ENCODE results near the gene SYT15. TPM values are rescaled to one million over a fixed set of nuclear protein-coding genes. Genes with fewer than 3 reads are reported as not detected.
"Not testable (repeated sequence)": the region's sequence is repeated elsewhere in the genome, so short reads cannot be mapped to it uniquely, and the experiment has no call there.

The SYT15 gene
- total RNA-seq, 1 donor from 2014 or later, result 0.03 TPM

DNA sequence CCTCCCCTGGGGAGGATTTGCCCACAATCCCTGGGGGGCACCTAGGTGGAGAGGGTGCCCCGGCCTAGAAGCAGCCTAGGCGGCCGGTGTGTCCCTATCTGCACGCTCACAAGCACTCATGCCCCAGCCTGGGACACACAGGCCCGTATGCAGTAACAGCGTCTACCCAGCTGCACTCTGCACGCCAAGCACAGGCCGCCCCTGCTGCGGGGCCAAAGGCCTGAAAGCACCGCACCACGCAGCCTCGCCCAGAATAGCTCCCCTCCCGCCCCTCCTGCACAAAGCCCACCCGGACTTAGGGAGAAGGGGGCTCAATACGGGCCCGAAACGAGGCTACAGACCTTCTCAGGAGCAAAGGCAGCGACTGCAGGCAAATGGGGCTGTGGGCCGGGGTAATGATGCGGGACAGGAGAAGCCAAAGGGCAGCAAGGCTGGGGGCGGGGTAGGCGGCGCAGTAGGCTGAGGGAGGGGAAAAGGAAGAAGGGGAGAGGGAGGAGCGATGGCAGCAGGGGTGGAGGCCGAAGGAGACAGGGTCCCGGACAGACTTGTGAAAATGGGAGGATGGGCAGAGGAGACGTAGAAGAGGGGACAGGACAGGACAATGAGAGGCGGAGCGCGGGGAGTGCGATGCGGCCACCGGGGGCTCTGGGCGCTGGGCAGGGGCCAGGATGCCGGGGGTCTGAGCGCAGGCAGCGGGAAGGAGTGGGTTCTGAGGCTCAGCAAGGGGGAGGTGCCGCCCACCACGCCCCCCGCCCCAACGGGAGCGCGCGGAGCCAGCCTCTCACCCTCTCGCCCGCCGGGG is 23.0 kb upstream of the SYT15 start:
- DNase-seq (ENCODE audit: low read depth), result no peak

GRCh38 chr10:46556515-46557318 is 22.2 kb upstream of the SYT15 start, which contains the start of gene GPRIN2:
Gene GPRIN2, minus strand, starts transcription at chr10:46556658. Its CDS starts 5,922 bp downstream, at chr10:46550736.
- DNase-seq (ENCODE audit: low read depth), result no peak

DNA sequence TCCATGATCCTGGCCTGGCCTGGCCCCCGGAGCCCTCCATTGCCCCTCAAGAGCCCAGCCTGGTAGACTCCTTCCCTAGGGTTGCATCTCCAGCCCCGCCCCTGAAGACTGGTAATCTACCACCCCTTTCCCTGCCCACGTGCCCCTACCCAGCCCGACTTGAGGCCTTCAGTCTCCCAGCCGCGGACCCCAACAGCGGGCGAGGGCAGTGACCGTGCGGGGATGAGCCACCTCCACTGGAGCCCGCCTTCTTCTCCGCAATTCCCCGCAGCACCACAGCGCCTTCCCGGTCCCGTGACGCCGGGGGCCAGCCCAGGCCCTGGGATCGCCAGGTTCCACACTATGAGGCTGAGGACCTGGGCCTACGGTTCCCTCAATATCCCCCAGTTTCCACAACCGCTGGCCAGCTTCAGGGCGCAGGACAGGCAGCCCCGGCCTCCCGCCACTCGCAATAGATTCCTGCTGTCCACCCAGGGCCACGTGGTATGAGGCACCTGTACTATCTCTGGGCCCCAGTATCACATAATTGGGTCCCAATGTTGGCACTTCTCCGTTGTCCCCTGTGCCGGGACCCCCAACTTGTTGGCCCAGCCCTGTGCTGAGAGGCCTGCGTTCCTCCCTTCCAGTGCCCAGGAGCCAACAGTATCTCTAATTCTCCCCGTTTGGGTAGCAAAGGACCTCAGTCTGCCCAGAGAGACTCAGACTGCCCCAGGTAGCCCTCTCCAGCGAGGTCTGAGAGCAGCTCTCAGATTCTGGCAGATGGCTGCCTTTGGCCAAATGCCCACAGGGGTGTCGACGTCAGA is 21.4 kb upstream of the SYT15 start:
- DNase-seq (ENCODE audit: low read depth), result no peak

- DNase-seq (ENCODE audit: low read depth), result no peak
These were observed 20.9 kb upstream of the SYT15 start for GRCh38 chr10:46558122-46558391.

DNA sequence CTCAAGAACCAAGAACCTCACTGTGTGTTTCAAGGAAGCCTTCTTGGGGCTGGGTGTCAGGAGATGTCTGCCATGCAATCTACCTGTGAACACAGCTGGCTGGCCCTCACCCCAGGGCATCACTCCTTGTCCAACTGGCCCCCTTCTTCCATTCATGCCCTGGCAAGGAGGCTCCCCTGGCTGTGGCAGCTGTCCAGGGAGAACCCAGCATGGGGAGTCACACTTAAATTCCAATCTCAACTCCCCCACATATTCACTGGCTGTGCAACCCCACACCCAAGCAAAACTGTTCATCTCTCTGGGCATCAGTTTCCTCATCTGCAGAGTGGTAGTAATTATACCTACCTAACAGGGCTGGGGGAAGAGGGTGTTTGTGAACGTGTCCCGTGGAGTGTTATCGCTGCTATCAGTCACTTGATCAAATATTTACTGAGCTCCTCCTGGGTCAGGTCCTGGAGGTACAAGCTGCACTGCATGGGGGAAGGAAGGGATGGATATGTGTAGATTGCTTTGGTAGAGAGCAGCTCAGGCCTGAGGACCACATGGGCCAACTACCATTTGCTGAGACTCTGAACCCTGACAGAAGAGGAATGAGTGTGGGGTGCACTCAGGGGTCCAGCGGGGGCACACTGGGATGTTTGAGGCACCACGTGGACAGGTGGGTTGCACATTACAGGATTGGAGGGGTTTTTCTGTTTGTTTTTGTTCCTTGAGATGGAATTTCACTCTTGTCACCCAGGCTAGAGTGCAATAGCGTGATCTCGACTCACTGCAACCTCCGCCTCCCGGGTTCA is 20.3 kb upstream of the SYT15 start:
- DNase-seq (ENCODE audit: low read depth), result no peak

DNA sequence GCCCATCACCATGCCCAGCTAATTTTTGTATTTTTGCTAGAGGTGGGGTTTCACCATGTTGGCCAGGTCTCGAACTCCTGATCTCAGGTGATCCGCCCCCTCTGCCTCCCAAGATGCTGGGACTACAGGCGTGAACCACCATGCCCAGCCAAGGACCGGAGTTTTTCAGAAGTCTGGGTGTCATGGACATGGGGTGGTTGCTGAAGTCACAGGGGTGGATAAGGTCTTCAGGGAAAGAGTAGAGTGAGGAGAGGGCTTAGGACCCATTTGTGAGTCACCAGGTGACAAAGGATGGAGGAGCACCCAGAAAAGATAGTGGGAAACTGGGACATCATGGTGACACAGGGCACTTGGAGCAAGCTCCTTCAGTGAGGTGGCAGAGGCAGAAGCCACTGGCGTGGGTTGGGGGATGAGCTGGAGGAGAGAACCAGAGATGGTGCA is 19.7 kb upstream of the SYT15 start:
- no peak for DNase-seq (ENCODE audit: low read depth)

GRCh38 chr10:46560381-46560780 is 18.5 kb upstream of the SYT15 start:
- DNase-seq (ENCODE audit: low read depth), result no peak

DNA sequence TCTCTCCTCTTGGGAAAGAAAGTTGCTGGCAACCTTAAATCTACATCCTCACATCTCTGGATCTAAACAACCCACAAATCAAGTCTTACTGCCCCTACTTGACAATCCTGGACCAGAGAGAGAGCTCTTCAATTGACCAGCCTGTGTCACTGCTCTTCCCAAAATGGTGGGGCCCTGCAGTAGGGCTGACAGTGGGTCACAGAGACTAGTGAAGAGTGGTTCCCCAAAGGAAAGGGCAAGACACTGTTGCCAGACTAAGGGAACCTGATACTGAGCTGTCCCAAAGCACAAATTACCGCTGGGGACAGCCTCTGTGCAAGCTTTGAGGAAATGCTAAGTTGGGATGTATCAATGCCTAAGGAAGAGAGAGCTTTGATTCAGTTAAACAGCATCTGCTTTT is 18.0 kb upstream of the SYT15 start:
- no peak for DNase-seq (ENCODE audit: low read depth)

DNA sequence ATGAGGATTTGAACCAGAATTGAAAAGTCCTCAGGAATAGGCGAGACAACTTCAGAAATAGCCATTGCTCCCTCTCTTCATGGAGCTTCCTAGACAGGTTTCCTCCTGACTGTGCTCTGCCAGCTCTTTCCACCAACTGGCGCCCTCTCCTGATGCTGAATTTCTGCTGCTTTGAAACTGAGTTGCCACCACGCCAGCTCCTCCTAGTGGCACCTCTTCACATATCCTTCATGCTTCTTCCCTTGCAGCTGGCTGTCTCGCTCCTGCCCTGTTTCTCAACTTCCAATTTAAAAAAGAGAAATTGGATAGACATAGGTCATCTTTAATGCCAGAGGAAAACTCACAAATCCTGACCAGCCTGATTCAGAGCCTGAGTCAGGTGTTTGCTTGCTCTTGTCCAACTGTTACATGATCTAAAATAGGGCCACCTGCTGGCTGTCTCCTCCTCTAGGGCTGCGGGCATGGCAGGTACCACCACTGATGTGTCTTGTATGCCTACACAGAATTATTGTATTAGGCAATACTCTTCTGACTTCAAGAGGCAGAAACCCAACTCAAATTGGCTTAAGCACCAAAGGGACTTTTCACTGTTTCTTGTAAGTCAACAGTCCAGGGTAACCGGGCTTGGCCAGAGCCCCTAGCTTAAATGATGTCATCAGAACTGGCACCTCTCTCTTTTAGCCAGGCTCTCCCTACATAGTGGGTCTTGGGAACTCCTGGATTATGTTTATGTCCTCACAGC is 13.2 kb upstream of the SYT15 start:
- peak; percentile 70 for DNase-seq (ENCODE audit: low read depth)

- DNase-seq (ENCODE audit: low read depth), result not testable (repeated sequence)
These were observed 11.8 kb upstream of the SYT15 start for GRCh38 chr10:46567151-46567550.

DNA sequence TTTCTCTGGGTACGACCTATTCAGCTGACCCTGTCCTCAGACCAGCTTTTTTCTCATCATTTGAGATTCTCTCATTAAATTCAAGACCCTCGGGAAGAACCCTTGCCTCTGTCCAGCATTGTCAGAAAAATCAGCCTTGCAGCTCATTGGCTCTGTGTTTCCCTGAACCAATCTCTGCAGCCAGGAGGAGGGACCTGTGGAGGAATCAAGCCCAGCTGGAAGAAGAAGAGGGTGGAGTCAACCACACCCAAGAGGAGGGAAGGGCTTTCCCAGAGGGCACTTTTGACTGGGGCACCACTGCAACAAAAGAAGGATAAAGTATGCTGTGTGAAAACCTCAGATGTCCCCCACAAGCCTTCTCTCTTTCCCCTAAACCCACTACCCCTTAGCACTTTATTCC is 8.3 kb upstream of the SYT15 start:
- DNase-seq (ENCODE audit: low read depth), result not testable (repeated sequence)

DNA sequence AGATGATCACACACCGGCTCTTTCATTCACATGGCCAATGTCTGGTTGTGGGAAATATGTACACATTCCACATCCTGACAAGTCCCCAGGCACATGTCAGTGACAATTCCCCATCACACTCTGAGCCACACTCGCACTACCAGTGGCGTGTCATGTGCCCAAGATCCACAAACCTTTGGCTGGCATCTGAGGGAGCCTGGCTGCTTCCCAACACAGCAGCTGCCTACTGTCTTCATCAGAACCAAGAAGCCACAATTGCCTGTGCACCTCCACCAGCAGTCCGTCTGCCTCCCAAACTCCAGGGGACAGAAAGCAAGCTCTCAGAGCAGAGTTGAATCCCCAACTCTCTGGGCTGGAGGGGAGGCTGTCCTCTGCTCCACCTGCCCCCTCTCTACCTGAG is 6.2 kb upstream of the SYT15 start:
- DNase-seq (ENCODE audit: low read depth), result peak; percentile 78

- not testable (repeated sequence) for DNase-seq (ENCODE audit: low read depth)
These were observed 5.6 kb upstream of the SYT15 start for GRCh38 chr10:46573314-46573713.

- DNase-seq (ENCODE audit: low read depth), result not testable (repeated sequence)
These were observed 5.0 kb upstream of the SYT15 start for GRCh38 chr10:46573884-46574283.

DNA sequence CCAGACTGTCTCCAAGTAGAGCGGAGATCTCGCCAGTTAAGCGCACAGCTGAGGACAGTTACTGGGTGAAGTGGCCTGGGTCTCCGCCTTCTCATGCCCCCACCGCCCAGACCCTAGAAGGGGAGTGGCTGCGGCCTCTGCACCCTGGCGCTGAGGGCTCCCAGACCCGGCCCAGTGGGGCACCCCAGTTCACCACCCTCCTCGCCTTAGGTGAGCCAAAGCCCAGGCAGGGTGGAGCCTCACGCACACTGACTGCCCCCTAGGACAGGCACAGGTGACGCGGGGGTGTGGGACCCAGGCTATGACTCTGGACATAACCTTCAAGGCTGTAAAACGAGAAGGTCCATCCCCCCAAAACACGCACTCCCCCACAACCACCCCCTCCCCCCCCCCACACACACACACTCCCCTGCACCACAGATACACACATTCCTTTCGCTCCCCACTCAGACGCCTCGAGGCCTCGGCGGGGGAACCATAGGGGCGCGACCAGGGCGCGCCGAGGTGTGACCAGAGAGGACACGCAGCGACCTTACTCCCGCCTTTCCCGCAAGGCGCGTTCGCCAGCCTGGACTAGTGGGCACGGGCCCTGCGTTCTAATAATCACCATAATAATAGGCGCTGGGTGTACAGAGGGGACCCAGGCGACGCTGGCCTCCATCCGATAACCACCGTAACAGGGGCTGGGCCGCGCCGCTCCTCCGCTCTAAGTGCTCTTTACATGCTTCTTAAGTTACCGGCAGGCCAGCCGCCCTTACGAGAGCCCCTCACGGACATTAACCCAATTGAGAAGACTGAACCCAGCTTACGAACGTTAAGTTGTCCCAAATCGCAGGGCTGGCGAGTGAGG is 1.1 kb upstream of the SYT15 start:
- not testable (repeated sequence) for DNase-seq (ENCODE audit: low read depth)

- not testable (repeated sequence) for DNase-seq (ENCODE audit: low read depth)
These were observed 450 bp downstream of the SYT15 start for GRCh38 chr10:46579378-46579777.

GRCh38 chr10:46581997-46582396 is 3.1 kb downstream of the SYT15 start:
- DNase-seq (ENCODE audit: low read depth), result not testable (repeated sequence)

DNA sequence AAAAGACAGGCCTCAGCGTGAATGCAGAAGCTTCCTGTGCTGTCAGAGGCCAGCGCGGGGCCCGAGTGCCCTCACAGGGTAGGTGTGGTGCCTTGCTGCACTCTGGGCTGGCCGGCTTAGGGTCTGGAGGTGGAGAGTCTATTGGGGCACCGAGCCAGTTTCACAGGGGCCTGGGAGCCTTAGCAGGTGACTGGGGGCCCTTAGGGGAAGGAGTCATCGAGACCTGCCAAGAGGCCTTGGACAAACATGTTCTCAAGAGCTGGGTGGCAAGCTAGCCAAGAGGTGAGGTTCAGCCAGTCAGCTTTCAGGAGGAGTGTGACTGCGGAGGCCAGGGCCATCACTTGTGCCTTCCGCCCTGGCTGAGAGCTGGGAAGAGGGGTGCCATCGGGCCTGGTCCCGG is 3.6 kb downstream of the SYT15 start:
- DNase-seq (ENCODE audit: low read depth), result not testable (repeated sequence)

DNA sequence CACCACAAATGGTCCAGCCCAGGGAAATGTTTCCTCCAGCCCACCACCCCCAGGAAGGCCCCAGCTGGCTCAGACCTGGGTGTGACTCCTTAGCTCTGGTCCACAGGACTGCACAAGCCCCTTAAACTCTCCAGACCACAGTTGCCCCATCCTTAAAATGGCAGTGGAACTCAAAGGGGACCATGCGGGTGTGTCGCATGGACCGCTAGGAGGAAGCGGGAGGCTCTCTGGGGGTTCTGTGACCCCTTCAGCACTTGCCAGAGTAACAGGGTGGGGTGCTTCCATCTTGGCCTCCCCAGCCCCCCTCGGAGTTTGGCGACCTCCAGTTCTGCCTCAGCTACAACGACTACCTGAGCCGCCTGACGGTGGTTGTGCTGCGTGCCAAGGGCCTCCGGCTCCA is 5.3 kb downstream of the SYT15 start:
- DNase-seq (ENCODE audit: low read depth), result not testable (repeated sequence)

All from myocyte (in vitro differentiated cells).